Common myeloid progenitor, CD34-positive (primary cell): ENCODE results near the gene DIP2C.

Experiments used
- CTCF ChIA-PET: fragments of 350-600 bp; sonication (Branson Sonifier 250); formaldehyde crosslinking; loops from one replicate; lab custom pipeline; 2021; ENCODE audit warnings: antibody characterized with exemption; lab: Charles Lee
- POLR2A ChIA-PET: fragments of 350-600 bp; sonication (Branson Sonifier 250); formaldehyde crosslinking; loops from one replicate; lab custom pipeline; 2021; ENCODE audit warnings: antibody characterized with exemption; lab: Charles Lee
- DNase-seq, 3 donors: peaks; one replicate each; pipeline versions ENCODE4 v3.0.0 to v3.0.0-alpha.2; 2013
- H3K27ac ChIP-seq, 2 experiments: 1 replicate in 1 of 2; 2 replicates in 1 of 2; pipeline ENCODE4 v1.7.0; 2013; ENCODE audit warnings: inconsistent platforms in 2 of 2, low read length in 2 of 2, mild to moderate bottlenecking in 2 of 2, low read depth in 1 of 2, moderate library complexity in 1 of 2; ENCODE audit not compliant: severe bottlenecking in 2 of 2, insufficient read depth in 1 of 2, poor library complexity in 1 of 2
- H3K27me3 ChIP-seq, 5 experiments: replicated peaks in 2 of 5; 1 replicate in 3 of 5; 2 replicates in 2 of 5; pipeline versions ENCODE4 v1.6.1 to v1.7.0; 2013; ENCODE audit warnings: low read length in 4 of 5, mild to moderate bottlenecking in 2 of 5, moderate library complexity in 2 of 5, inconsistent platforms in 1 of 5; ENCODE audit not compliant: insufficient read depth in 5 of 5, control insufficient read depth in 4 of 5
- H3K36me3 ChIP-seq, 4 experiments: 1 replicate in 2 of 4; 2 replicates in 2 of 4; pipeline versions ENCODE4 v1.6.1 to v1.7.0; 2013; ENCODE audit warnings: low read length in 3 of 4, control low read depth in 1 of 4, mild to moderate bottlenecking in 1 of 4; ENCODE audit not compliant: control insufficient read depth in 4 of 4, insufficient read depth in 4 of 4
- H3K4me1 ChIP-seq, 4 experiments: 1 replicate in 3 of 4; 2 replicates in 1 of 4; pipeline versions ENCODE4 v1.6.1 to v1.7.1; 2013; ENCODE audit warnings: low read length in 3 of 4, mild to moderate bottlenecking in 3 of 4, control low read depth in 1 of 4, inconsistent platforms in 1 of 4, moderate library complexity in 1 of 4; ENCODE audit not compliant: control insufficient read depth in 4 of 4, insufficient read depth in 4 of 4; ENCODE audit errors: control extremely low read depth in 1 of 4
- H3K4me3 ChIP-seq, 7 experiments: 1 replicate in 4 of 7; 2 replicates in 3 of 7; pipeline versions ENCODE4 v1.5.1 to v1.7.0; 2013; ENCODE audit warnings: mild to moderate bottlenecking in 7 of 7, low read length in 6 of 7, moderate library complexity in 6 of 7, inconsistent platforms in 2 of 7, low read depth in 2 of 7, control low read depth in 1 of 7; ENCODE audit not compliant: insufficient read depth in 4 of 7, control insufficient read depth in 1 of 7; ENCODE audit errors: extremely low read depth in 1 of 7
- H3K9me3 ChIP-seq, 5 experiments: 1 replicate in 4 of 5; 2 replicates in 1 of 5; pipeline versions ENCODE4 v1.6.1 to v1.7.1; 2013; ENCODE audit warnings: low read length in 4 of 5, mild to moderate bottlenecking in 2 of 5, inconsistent platforms in 1 of 5, low read depth in 1 of 5, moderate library complexity in 1 of 5; ENCODE audit not compliant: control insufficient read depth in 4 of 5, insufficient read depth in 2 of 5; ENCODE audit errors: control extremely low read depth in 1 of 5
- WGBS: methylation state at CpG from one replicate; pipeline ENCODE4 v1.1.5; 2013; ENCODE audit not compliant: insufficient coverage; 5-methylcytosine and 5-hydroxymethylcytosine counted together

Gene DIP2C

GRCh38 chr10:478471-479245 lies 210.8 kb downstream of the DIP2C start:
- ChIA-PET POLR2A (no interaction called here), CTCF (no interaction called here)
- Histone ChIP-seq H3K9me3 (no peaks in the 10 kb centered on the region), H3K4me1 (no peaks in the 10 kb centered on the region), H3K27me3 (peaks cover 0 to 9% (median 6%) of the 10 kb centered on the region in 5 experiments), H3K4me3 (no peak overlapping the region), H3K36me3 (no peaks in the 10 kb centered on the region), H3K27ac (no peak overlapping the region)
- no peak for DNase-seq
- over 99% methylated on average over 11 of the region's 21 CpGs for WGBS

- no peak for DNase-seq
- CTCF ChIA-PET = no interaction called here
- Histone ChIP-seq H3K27ac (no peak overlapping the region), H3K9me3 (no peaks in the 10 kb centered on the region), H3K27me3 (peaks cover 0 to 13% (median 6%) of the 10 kb centered on the region in 5 experiments), H3K4me3 (no peak overlapping the region), H3K4me1 (no peaks in the 10 kb centered on the region), H3K36me3 (no peaks in the 10 kb centered on the region)
- POLR2A ChIA-PET = no interaction called here
- 97% methylated on average over 3 of the region's 3 CpGs for WGBS
Measured at GRCh38 chr10:477620-478019, 211.8 kb downstream of the DIP2C start.

GRCh38 chr10:476455-476780 lies 213.1 kb downstream of the DIP2C start:
- Histone ChIP-seq H3K9me3 (no peaks in the 10 kb centered on the region), H3K27ac (no peak overlapping the region), H3K4me1 (no peaks in the 10 kb centered on the region), H3K4me3 (no peak overlapping the region), H3K36me3 (no peaks in the 10 kb centered on the region), H3K27me3 (peaks cover 0 to 18% (median 6%) of the 10 kb centered on the region in 5 experiments)
- DNase-seq = no peak
- ChIA-PET CTCF (no interaction called here), POLR2A (no interaction called here)
- 94% methylated on average over 6 of the region's 6 CpGs for WGBS

- Histone ChIP-seq H3K27ac (no peak overlapping the region), H3K27me3 (peaks cover 0 to 18% (median 6%) of the 10 kb centered on the region in 5 experiments), H3K4me3 (no peak overlapping the region), H3K9me3 (no peaks in the 10 kb centered on the region), H3K36me3 (no peaks in the 10 kb centered on the region), H3K4me1 (no peaks in the 10 kb centered on the region)
- ChIA-PET CTCF (no interaction called here), POLR2A (no interaction called here)
- WGBS = 89% methylated on average over 23 of the region's 23 CpGs
- no peak for DNase-seq
Measured at GRCh38 chr10:475709-476454, 213.6 kb downstream of the DIP2C start.

- POLR2A ChIA-PET = no interaction called here
- WGBS = 90% methylated on average over 9 of the region's 9 CpGs
Measured at GRCh38 chr10:474946-475345, 214.5 kb downstream of the DIP2C start.

GRCh38 chr10:474406-474805 lies 215.1 kb downstream of the DIP2C start:
- H3K27ac ChIP-seq = no peak overlapping the region
- H3K4me1 ChIP-seq = no peaks in the 10 kb centered on the region
- H3K4me3 ChIP-seq = no peak overlapping the region
- ChIA-PET POLR2A (no interaction called here), CTCF (no interaction called here)
- H3K36me3 ChIP-seq = no peaks in the 10 kb centered on the region
- H3K27me3 ChIP-seq = peaks cover 0 to 18% (median 6%) of the 10 kb centered on the region in 5 experiments
- 87% methylated on average over 12 of the region's 12 CpGs for WGBS
- H3K9me3 ChIP-seq = no peaks in the 10 kb centered on the region
- DNase-seq = no peak

More at GRCh38 chr10:474946-475345, 214.5 kb downstream of the DIP2C start:
- no peak overlapping the region for H3K27ac ChIP-seq
- H3K36me3 ChIP-seq = no peaks in the 10 kb centered on the region
- no peaks in the 10 kb centered on the region for H3K4me1 ChIP-seq
- no peak for DNase-seq
- no peak overlapping the region for H3K4me3 ChIP-seq
- CTCF ChIA-PET = no interaction called here
- H3K27me3 ChIP-seq = peaks cover 0 to 18% (median 6%) of the 10 kb centered on the region in 5 experiments
- H3K9me3 ChIP-seq = no peaks in the 10 kb centered on the region
